GM19240 (cell line): ENCODE results near the gene SRXN1.
A peak's percentile ranks its signal among the peaks of the same experiment; 100 is the strongest.

Experiments used
- DNase-seq: peaks from one replicate; pipeline ENCODE4 v3.0.0; 2011; ENCODE audit warnings: low spot score; ENCODE audit not compliant: insufficient read length

Gene SRXN1

DNA sequence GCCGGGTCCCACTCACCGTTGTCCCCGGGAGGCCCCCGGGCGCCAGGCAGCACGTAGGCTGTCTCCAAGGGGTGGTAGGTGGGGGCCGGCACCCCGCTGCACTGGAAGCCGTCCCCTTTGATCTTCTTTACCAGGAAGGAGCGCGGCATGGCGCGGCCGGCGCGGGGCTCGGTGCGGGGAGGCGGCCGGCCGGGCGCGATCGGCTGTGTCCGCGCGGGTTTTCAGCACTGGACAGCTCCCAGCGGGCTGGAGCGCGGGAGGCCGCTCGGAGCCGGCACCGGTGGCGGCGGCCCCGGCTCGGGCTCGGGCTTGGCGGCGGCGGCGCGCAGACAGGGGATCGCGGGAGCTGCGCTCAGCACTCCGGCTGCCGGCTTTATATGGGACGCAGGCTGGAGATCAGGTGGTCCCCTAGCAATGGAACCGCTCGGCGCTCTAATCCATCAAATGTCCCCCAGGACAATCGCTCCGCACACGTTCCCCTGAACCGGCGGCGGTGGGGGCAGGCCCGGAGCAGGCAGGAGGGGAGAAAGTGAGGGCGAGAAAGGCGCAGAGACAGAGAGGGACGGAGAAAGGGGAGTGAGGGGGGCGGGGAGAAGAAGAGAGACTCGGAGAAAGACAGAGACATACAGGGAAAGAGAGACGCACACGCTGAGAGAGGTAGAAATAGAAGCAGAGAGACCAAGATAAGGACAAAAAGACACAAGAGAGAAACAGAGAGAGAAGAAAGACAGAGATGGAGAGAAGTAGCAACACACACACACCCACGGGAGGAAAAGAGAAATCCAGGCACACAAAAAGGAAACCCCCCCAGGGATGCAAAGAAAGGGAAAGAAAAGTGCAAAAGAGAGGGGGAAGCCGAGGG lies 22.7 kb upstream of the SRXN1 start, which contains the start of gene SCRT2:
TSS of gene SCRT2 (minus strand) at position 350 of the 862 bp plus-strand sequence. CDS start at position 149, 201 bp downstream.
- DNase-seq, result no peak

DNA sequence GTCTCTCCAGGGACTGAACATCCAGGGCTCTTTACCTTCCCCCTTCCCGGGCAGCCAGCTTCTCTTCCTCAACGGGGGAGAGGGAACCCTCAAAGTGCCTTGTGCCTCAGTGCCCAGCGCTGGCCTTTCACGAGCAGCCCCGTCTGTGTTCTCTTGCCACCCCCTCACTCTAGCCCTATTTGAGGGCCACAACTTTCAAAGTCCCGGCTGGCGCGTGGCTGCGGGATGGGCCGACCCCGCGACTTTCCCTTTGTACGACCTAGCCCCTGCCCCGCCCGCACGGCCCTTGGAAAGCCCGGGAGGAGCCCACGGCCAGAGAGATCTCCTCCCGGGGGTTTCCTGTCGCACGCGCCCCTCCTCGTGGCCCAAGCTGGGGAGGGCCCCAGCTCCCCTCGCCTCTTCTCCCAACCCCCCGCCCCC lies 22.0 kb upstream of the SRXN1 start:
- DNase-seq, result no peak

DNA sequence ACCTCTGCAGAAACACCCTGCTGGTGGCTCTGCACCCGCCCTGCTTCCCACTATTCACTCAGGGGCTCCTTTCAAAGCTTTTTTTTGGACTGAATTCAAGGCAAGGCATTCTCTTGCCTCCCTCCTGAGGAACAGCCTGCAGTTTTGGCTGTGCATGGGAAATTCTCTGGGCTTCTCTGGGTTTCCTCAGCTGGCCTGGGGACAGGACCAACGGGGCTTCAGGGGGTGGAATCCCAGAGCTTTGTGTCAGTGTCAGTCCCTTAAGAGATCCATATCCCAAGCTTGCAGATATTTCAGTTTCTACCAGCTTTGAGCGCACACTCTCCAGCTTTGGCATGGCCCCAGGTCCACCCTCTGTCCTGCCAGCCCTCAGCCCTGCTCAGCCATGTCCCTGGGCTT lies 20.6 kb upstream of the SRXN1 start:
- DNase-seq, result no peak

DNA sequence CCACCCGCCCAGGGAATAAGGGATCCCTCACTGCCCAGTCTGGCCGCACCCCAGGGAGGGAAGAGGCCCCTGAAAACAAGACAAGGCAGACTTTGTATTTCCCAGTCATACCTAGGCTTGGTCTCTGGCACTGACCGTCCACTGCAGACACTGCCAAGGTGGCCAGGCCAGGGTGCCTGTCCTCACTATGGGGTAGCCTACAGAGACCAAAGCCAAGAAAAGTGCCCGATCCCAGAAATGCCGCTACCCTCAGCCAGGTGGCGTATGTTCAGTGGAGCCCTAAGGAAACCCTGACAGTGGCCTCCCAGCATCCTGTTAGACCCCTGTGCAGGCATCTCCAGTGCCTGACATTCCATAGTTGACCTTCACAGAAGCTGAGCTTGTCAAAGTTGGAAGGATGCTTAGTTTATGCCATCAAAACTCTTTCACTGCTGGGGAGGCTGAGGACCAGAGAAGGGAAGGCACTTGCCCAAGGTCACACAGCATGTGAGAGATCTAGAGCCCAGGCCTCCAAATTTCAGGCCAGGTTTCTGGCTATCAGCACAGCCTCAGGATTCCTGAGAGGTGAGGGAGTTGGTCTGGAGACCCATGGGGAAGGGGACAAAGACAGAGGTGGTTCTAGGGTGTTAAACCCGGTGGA lies 20.1 kb upstream of the SRXN1 start:
- DNase-seq, result no peak

DNA sequence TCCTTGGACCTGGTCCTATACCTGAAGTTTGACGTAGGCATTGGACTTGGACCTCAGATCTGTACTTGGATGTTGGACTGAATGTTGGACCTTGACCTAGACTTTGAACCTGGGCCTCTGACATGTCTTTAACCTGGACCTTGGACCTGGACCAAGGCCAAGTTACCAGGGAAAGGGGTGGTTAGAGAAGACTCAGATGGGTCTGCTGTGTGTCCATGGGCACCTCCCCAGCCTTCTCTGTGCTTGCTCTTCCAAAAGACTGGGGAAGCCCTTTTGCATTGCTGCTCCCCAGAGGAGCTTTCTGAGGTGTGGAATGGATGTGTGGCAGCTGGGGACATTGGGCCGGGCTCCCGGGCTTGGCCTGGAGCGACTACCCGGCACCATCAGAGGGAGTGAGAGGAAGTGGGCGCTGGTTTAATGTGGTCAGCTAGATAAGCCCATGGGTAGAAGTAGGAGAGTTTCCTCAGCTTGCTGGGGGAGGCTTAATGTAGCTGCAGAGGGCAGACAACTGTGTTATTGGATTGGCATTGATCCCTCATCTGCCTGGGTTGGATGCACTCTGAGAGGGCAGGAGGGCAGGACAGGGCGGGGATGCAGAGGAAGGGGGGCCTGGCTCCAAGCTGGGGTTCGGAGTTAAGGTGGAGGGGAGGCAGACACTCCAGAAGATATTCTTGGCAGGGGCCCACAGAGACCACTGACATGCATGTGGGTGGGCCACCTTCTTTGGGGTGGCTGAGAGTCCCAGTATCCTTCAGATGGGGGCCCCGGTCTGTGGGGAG lies 18.4 kb upstream of the SRXN1 start:
- no peak for DNase-seq

DNA sequence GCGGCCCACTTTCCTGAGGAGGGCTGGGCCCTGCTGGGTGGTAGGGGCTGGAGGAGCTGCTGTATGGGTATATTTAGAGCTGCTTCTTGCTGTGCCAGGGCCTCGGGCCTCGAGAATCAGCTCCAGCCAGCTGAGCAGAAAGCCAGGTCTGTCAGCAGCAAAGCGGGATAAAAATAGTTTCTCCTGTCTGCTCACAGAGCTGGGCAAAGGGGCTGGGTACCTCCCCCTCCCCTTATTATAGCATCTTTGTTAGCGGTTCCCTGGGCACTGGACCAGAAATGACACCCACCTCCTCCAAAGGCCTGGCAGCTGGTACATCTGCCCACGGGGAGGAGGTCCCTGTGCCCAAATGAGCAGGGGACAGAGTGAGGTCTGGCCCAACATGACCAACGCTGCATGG lies 16.6 kb upstream of the SRXN1 start:
- DNase-seq, result no peak

DNA sequence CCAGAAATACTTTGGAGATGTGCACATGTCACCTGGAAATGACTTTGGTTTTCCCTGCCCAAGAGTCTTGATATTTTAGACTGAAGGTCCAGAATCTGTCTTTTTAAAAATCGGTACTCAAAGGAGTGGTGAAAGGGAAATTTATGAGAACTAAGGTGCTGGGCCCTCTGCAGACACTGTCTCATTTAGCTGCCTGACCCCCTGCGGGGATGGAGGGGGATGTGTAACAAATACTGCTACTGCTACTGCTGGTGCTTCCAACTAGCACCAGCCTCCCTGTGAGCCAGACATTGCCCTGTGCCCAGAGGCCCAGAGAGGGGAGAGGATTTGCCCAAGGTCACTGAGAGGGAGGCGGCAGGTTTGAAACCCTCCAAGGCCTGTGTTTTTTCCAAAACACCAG lies 15.6 kb upstream of the SRXN1 start:
- no peak for DNase-seq

DNA sequence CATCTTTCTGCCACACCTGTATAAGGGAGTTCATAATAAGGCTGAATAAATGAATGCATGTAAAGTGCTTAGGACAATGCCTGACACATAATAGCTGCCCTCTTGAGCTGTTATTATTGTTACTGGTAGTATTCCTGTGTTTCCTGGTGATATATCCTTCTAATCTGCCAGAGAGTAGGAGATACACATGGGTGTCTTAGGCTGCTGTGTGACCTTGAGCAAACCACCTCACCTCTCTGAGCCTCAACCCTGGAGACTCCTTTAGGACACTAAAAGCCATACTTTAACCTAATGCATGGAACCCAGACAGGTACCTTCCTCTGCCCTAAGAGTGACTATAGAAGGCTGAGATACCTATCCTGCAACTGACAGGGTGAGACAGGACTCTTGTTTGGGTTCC lies 15.1 kb upstream of the SRXN1 start:
- no peak for DNase-seq

DNA sequence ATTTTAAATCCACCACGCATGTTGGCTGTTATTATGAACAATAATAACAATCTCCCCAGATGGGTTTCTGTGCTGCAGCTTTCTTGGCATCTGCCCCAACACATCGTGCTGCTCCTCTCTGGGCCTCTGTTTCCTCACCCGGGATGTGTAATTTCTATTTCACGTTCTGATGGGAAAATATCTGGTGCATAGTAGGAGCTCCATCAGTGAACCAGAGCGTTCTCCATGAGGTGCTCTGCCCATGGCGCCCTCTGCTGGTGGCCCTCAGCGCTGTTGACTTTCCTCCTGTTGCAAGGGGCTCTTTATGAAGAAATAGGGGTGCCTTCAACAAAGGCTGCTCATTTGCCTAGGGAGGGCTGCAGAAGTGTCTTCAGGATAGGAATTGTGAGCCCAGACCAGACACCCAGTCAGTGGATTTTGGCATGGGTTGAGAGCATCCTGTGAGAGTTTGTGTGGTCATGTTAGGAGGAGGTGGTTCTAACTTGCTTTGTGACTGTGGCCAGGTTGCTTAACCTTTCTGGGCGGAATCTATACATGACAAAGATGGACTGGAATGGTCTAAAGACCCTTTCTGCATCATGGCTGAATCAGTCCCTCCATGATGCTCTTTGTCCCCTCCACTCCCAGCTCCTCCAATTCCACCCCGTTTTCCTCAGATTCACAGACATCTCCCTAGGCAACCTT lies 14.5 kb upstream of the SRXN1 start:
- peak; percentile 75 for DNase-seq

DNA sequence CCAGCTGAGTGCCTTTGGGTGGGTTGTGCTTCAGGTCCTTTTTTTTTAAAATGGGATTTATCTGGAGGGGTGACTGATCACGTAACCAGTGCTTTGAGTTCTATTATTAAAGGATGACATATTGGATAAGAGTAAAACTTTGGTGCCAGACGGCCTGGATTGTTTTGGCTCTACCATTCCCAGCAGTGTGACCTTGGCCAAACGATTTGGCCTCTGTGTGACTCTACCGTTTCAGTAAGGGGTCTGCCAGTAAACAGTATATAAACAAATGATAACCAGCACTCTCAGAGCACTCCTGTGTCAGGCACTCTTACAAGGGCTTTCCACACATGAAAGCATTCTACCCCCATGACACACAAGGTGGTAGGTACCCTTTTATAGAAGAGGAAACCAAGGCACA lies 13.9 kb upstream of the SRXN1 start:
- DNase-seq, result no peak

DNA sequence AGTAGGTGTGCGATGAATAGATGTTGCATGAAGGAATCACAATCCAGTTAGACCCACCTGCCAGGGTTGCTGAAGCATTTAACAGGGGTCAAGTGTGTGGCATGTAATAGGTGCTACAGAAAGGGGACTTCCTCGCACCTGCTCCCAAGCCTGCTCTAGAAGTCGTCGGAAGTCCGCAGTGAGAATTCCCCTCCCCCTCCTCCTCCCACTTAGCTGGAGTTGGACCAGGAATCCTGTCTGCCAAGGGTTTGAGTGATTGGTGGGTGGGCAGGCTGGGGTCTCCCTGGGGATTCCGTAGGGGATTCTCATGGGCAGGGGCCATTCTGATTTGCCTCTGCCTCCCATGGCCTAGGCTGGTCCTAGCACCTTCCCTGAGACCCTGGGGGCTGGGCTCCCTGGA lies 12.3 kb upstream of the SRXN1 start:
- no peak for DNase-seq

DNA sequence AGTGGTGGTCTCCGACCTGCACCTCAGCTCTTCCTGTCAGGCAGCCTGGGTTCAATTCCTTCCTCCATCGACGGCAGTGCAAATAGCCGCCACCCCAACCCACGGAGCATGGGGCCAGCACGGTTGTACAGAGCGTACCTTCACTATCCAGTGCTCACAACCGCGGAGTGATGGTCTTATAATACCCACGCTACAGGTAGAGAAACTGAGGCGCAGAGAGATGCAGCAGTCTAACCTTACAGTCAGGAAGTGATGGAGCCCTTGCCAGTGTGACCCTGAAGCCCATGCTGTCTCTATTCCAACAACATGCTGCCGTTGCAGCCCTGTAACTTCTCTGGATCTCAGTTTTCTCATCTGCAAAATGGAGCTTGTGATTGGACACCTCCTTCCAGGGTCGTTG lies 11.6 kb upstream of the SRXN1 start:
- no peak for DNase-seq

DNA sequence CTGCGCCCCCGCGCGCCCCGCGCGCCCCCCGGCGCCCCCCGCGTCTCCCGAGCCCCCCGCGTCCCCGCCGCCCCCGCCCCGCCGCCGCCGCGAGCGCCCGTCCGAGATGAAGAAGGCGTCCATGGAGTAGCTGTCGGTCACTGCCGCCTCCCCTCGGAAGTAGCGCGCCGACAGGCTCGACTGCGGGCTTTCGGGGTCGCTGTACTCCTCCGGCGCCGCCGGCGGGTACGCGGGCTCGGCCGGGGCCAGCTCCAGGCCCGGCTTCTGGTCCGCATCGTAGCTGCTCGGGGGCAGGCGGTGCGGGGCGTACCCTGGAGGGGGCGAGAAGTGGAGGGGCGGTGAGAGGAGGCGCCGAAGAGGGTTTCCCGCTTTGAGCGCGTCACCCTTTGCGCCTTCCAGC lies 11.2 kb upstream of the SRXN1 start:
- DNase-seq, result no peak

DNA sequence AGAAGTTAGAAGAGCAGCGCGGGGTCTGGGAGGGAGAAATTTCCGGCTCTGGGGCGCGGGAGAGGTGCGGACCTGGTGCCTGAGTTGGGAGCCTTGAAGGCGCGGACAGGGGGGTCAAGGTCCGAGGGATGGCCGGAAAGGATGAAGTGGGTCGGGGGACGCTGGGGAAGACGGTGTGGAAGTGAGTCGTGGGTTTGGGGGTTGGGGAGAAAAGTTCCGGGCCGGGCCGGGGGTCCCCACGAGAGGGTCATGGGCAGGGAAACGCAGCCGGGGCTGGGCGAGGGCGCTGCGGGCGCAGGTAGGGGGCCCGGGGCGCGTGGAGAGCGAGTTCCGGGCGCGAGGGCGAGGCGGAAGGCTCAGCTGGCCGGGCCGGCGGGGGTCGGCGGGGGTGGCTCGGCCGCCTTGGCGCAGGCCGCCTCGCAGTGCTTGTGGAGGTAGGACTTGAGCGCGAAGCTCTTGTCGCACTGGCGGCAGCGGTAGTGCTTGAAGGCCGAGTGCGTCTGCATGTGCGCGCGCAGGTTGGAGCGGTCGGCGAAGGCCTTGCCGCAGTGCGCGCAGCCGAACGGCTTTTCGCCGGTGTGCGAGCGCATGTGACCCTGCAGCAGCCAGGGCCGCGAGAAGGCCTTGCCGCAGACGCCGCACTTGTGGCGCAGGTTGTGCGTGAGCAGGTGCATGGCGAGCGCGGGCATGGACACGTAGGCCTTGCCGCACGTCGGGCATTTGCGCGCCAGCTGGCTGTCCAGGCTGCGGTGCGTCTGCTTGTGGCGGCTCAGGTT lies 10.5 kb upstream of the SRXN1 start:
- no peak for DNase-seq

DNA sequence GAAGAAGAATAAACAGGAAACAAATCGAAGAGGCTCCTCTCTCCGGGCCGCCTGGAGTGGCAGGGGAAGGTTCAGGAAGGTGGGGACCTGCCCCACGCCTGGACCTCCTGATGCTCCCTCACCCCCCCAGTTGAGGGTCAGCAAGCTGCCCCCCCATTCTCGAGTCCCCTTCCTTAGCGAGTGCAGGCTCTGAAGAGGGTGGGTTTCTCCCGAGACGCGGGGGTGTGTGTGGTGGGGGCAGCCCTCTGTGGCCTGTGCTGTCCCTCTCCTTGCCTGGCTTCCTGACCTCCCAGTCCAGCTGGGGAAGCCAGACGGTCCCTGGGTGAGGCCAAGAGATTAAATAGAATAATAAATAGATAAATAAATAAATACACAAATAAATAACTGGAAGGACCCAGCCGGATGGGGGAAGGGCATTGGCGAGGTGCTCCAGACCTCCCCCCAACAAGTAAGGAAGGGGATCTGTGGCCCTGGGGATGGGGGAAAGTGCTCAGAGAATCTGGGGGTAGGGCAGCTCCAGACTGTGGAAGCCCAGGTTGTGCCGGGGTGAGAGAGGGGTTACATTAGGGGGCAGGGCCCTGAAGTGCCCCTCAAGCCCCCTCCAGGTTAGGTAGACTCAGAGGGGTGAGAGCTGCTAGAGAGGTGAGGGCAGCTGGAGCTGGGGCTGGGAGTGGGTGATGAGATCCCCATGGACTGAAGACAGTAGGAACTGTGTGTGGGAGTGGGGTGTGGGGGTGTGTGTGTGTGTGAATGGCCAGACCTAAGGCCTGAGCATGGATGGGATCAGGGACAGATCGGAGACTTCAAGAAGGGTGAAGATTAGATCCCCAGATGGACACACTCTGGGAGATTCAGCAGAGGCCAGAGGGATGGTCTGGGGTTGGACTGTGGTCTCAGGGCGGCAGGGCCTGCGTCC lies 9.5 kb upstream of the SRXN1 start:
- DNase-seq, result no peak

DNA sequence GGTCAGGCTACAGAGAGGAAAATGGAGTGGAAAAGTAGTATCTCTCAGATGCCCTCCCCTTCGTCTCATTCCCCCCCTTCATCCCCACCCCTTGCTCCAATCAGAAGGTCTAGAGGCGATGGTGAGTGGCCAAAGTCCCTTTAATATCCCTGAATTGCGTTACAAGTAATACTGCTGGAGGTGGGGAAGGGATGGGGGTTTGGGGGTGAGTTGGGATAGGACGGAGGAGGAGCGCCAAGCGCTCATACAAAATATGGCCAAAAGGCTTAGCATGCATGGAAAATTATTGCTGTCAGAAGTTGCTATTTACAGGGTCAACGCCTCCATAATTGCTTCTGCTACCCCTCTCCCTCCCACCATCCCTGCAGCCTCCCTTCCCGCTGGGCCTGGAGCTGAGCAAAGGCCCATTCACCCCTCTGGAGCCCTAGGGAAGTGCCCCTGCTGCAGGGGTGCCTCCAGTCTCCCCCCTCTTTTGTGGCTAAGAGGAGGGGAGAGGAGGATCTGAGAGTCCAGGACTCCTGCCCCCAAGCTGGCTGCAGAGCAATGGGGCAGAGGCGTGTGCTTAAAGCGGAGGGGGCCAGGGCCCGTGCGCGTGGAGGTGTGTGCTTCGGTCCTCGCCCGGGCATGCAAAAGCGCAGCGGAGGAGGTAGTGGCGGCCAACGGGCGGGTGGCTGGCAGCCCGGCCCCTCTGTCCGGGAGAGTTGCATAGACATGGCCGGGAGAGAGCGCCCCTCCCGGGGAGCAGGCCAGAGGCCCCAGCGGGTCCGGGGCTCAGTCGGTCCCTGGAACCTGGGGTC lies 8.7 kb upstream of the SRXN1 start:
- no peak for DNase-seq

DNA sequence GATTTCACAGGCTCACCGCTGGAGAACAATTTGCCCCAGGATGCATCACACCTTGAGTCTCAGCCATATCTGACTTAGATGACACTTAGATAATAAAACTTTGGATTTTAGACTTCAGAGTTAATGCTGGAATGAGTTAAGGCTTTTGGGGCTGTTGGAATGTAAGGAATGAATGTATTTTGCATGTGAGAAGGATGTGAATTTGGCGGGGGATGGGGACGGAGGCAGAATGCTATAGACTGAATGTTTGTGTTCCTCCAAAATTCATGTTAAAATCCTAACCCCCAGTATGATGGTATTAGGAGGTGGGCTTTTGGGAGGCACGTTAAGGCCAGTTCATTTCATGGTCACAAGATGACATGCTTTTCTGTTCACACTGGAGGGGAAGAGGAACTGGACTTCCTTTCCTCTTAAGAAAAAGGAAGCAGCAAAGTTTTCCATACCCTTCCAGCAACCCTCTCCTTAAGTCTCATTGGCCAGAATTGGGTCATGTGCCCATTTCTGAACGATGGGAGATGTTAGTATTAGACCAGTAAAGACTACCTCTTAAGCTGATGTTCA lies 5.8 kb upstream of the SRXN1 start:
- no peak for DNase-seq

DNA sequence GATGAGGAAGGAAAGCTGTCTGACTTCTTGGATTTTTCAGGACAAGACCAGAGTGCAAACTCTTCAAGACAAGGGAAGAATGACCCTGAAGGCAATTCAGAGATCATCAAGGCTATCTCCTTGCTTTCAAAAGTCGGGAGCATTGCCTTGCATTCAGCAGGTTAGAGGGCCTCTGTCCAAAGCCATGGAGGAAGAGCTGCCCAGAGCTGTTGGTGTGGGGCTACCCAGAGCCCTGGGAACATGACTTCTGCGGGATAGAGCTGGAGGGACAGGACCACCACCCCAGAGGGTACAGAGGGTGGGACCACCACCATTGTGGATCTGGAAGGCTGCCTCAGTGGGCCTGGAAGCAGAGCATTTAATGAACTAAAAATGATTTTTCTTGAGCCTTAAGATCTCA lies 5.2 kb upstream of the SRXN1 start:
- no peak for DNase-seq
